ENCODE data around the gene TRIP11.
A peak's percentile ranks its signal among the peaks of the same experiment; 100 is the strongest.
"Not testable (repeated sequence)": the region's sequence is repeated elsewhere in the genome, so short reads cannot be mapped to it uniquely, and the experiment has no call there.

The TRIP11 gene

GRCh38 chr14:92039719-92040430 lies at the start of gene TRIP11:
TSS of gene TRIP11 (minus strand) at chr14:92040059. CDS start at chr14:92039685, 374 bp downstream.
- peak; percentile 92 for DNase-seq (ENCODE audit: low read depth)

GRCh38 chr14:92088494-92088893 lies 48.6 kb upstream of the TRIP11 start:
- no peak for DNase-seq (ENCODE audit: low read depth)

- DNase-seq (ENCODE audit: low read depth), result no peak
These were observed 34.7 kb upstream of the TRIP11 start for GRCh38 chr14:92074555-92074954.

- DNase-seq (ENCODE audit: low read depth), result no peak
These were observed 18.4 kb upstream of the TRIP11 start for GRCh38 chr14:92058006-92058917.

- DNase-seq (ENCODE audit: low read depth), result no peak
These were observed 9.9 kb upstream of the TRIP11 start for GRCh38 chr14:92049781-92050180.

- not testable (repeated sequence) for DNase-seq (ENCODE audit: low read depth)
These were observed 9.4 kb upstream of the TRIP11 start for GRCh38 chr14:92049221-92049620.

- not testable (repeated sequence) for DNase-seq (ENCODE audit: low read depth)
These were observed 6.0 kb upstream of the TRIP11 start for GRCh38 chr14:92045904-92046303.

GRCh38 chr14:92041766-92042165 lies 1.9 kb upstream of the TRIP11 start:
- DNase-seq (ENCODE audit: low read depth), result not testable (repeated sequence)

- DNase-seq (ENCODE audit: low read depth), result no peak
These were observed 1.3 kb upstream of the TRIP11 start for GRCh38 chr14:92041203-92041602.

- no peak for DNase-seq (ENCODE audit: low read depth)
These were observed 682 bp upstream of the TRIP11 start for GRCh38 chr14:92040431-92041051.

- DNase-seq (ENCODE audit: low read depth), result peak; percentile 9
These were observed 668 bp downstream of the TRIP11 start for GRCh38 chr14:92039063-92039718.

- DNase-seq (ENCODE audit: low read depth), result no peak
These were observed 1.9 kb downstream of the TRIP11 start for GRCh38 chr14:92037989-92038388.

GRCh38 chr14:92035890-92036289 lies 4.0 kb downstream of the TRIP11 start:
- no peak for DNase-seq (ENCODE audit: low read depth)

GRCh38 chr14:92033906-92034687 lies 5.8 kb downstream of the TRIP11 start:
- no peak for DNase-seq (ENCODE audit: low read depth)

- DNase-seq (ENCODE audit: low read depth), result no peak
These were observed 6.4 kb downstream of the TRIP11 start for GRCh38 chr14:92033433-92033832.

GRCh38 chr14:92026548-92027190 lies 13.2 kb downstream of the TRIP11 start:
- no peak for DNase-seq (ENCODE audit: low read depth)

GRCh38 chr14:92022036-92022435 lies 17.8 kb downstream of the TRIP11 start:
- DNase-seq (ENCODE audit: low read depth), result no peak

- DNase-seq (ENCODE audit: low read depth), result no peak
These were observed 18.3 kb downstream of the TRIP11 start for GRCh38 chr14:92021523-92021922.

GRCh38 chr14:92014040-92014439 lies 25.8 kb downstream of the TRIP11 start:
- no peak for DNase-seq (ENCODE audit: low read depth)

GRCh38 chr14:92012121-92012748 lies 27.6 kb downstream of the TRIP11 start:
- no peak for DNase-seq (ENCODE audit: low read depth)

Measured in activated T-helper 9 cell treated with anti-CD3 and anti-CD28 coated beads, Interleukin-2, amount 50 U/mL, for 16 hours (primary cell).